Activated CD8-positive, alpha-beta memory T cell treated with anti-CD3 and anti-CD28 coated beads, Interleukin-2, amount 50 U/mL, for 1 hour (primary cell): ENCODE results near the gene PCCB.
"Not testable (repeated sequence)": the region's sequence is repeated elsewhere in the genome, so short reads cannot be mapped to it uniquely, and the experiment has no call there.

ENCODE experiments used
- DNase-seq: peaks from one replicate; pipeline ENCODE4 v3.0.0-alpha.2; 2020; ENCODE audit errors: extremely low read depth

The PCCB gene

GRCh38 chr3:136326316-136326715 lies 76.2 kb downstream of the PCCB start:
- no peak for DNase-seq

DNA sequence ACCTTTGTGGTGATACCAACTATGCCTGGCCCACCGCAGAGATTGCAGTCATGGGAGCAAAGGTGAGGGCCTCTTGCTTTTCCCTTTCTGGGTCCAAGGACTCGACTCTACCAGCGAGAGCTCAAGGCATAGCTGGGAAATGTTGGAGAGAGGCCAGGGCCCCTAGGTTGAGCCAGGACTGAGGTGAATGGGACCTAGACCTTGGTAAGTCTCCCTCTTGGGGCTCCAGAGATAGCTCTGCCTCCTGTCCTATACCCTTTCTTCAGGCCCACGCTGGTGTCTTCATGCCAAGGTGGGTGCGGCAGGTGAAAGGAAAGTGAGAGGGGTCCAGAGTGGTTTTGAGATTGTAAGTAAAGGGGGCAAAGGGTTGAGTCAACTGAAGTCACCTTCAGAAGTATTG lies 77.5 kb downstream of the PCCB start:
- no peak for DNase-seq

DNA sequence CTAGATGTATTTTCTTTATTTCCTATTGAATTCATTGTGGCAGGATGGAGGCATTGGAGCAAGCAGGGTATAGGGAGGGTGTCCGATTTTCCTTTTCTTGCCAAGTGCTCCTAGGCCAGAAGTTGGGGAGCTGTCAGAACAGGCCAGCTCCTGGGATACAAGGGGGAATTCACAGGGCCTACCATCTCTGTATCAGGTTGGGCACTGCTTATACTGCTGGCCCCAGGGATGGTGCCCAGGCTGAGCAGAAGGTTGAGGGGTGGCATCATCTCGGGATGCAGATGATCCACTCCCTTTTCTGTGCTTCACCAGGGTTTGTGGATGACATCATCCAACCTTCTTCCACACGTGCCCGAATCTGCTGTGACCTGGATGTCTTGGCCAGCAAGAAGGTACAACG lies 79.5 kb downstream of the PCCB start:
- no peak for DNase-seq

DNA sequence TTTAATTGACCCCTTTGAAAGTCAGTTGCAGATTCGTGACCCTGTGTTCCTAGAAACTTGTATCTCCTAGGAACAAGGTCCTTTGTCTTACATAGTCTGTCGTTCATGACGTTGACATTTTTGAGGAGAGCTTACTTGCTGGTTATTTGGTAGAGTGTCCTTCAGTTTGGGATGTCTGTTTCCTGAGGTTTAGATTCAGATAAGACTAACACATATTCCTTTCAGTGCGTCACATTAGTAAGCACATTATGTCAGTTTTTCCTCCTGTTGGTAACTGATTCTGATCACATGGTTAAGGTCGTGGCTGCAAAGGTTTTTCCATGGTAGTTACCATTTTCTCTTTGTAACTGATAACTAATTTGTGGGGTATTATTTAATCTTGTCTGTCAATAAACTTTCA lies 80.8 kb downstream of the PCCB start:
- no peak for DNase-seq

- DNase-seq, result no peak
Measured at GRCh38 chr3:136332302-136332701, 82.2 kb downstream of the PCCB start.

DNA sequence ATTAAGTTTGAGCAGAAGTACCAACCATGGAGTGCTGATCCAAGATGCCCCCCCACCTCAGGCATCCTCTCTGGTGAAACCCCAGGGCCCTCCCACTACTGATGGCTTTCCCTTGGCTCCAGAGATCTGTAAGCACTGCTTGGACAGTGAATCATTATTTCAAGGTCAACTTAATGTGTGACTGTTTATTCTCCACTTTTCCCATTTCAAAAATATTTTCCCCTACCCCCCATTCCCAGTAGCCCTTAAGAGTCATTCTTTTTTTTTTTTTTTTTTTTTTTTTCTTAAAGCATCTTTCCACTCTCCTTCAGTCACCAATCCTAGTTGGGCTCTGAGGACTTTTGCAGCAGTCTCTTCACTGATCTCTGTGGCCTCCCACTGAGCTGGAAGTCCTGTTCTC lies 82.6 kb downstream of the PCCB start:
- DNase-seq, result no peak

GRCh38 chr3:136334209-136334608 lies 84.1 kb downstream of the PCCB start:
- no peak for DNase-seq

DNA sequence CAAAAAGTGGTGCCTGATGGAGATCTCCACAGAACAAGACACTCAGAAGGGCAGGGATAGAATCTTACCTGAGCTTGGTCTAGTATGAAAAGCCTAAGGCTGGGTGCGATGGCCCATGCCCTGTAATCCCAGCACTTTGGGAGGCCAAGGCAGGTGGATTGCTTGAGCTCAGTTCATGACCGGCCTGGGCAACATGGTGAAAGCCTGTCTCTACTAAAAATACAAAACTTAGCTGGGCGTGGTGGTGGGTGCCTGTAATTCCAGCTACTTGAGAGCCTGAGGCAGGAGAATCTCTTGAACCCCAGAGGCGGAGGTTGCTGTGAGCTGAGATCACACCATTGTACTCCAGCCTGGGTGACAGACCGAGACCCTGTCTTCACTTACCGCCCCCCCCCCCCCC lies 84.6 kb downstream of the PCCB start:
- not testable (repeated sequence) for DNase-seq

DNA sequence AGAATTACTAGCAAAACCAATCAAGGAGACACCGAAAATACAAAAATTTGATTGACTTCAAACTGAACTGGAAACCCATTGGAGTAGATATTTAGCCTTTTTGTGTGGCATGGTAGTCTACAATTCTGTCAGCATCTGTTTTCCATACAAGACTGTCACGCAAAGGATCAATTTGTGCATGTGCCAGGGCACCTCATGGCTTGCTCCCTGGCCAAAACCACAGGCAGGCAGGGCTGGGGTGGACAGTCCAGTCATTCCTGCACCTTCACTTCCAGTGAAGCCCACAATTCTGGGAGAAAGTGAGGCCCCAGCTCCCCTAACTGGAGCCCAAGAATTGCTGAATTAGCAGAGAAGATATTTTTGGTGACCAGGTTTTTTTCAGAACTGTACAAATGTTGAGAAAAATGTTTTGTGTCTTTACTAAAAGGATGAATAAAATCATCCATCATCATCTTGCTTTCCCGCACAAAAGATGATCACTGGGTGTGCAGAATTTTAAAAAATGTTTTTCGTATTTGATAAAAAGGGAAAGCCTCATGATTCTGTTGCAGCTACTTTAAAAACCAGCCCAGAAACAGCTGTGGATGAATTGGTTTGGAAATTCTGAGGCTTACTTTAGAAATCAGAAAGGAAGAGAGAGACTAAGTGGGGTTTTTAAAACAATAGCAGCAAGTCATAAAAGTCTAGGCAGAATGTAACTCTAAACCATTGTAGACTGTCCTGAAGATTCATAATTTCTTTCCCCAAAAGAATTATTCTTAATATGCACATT lies 86.4 kb downstream of the PCCB start:
- no peak for DNase-seq

- no peak for DNase-seq
Measured at GRCh38 chr3:136343446-136343845, 93.3 kb downstream of the PCCB start.

DNA sequence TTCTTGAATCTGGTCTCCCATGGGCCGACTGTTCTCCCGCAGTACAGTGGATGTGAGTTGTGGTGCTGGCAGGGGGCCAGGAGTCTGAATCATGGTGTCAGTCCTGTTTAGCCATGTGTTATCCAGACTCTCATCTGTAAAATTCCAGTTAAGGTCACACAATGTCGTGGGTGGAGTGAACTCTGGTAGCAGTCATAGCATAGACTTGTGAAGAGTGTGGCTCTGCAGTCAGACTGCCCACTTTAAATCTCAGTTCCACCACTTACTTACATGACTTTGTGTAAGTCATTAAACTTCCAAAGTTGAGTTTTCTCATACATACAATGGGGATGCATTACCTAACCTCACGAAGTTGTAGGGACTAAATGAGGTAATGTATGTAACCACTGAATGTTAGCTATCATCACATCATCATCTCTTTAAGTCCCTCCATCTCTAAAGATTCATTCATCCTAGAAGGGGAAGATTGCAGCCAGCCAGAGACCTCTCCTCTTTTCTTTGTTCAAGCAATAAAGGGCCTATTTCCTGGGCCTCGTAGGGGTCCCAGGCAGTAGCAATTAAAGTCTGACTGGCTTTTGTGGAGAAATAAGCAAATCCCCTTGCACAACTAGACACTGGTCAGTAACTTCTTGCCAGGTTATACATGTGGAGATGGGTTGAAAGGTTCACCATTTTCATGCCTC lies 93.9 kb downstream of the PCCB start:
- no peak for DNase-seq

- no peak for DNase-seq
Measured at GRCh38 chr3:136346486-136346885, 96.3 kb downstream of the PCCB start.

DNA sequence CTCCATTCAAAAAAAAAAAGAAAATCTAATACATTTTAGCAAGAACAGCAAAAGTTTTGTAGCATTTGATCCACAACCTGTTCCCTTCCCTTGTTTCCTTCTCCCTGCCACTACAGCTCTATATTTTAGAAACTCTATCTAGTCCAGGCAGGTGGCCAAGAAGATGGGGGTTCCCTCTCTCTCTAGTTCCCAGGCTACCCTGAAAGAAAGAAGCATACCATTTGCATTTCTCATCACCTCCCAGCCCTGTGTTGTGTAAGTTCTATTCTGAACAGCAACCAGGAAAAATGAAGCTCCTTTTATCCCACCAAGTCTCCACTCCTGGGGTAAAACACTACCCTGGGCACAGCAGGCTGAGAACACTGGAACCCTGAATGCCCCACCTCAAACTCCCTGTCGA lies 100.0 kb downstream of the PCCB start:
- no peak for DNase-seq

DNA sequence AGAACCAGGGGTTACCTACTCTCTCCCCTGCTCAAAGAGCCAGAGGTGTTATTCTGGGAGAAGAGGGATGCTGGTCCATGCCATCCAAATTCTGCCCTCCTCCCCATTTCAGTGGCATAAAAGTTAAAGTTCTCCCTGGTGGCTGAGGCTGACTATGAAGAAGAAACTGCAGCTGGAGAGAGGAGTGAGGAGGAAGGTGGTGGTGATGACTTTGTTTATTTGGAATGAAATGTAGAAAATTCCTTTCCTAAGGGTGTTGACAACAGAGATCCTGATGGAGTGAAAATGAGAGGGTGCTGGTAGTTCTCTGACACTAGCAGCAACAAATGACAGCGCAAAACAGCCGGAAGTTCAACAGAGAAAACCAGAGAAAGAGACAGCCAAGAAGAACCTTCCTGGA lies 100.4 kb downstream of the PCCB start:
- DNase-seq, result no peak

DNA sequence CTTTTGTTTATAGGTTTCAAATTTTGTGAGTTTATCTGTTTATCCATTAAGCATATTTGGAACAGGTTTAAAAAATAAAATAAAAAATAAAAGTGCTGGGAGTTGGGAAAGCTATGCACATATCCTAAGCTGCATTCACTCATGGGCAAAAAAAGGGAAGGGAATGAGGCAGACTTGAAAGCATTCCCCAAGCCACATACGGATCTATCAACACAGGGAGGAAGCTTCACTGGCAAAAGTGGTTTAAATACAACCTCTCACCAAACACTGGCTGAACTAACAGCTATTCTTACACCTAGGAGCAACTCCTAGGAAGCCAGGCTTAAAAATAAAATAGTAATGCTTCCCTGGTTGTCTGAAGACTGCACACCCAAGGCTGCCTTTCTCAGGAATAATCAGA lies 101.2 kb downstream of the PCCB start:
- no peak for DNase-seq

GRCh38 chr3:136351905-136352304 lies 101.8 kb downstream of the PCCB start:
- no peak for DNase-seq

DNA sequence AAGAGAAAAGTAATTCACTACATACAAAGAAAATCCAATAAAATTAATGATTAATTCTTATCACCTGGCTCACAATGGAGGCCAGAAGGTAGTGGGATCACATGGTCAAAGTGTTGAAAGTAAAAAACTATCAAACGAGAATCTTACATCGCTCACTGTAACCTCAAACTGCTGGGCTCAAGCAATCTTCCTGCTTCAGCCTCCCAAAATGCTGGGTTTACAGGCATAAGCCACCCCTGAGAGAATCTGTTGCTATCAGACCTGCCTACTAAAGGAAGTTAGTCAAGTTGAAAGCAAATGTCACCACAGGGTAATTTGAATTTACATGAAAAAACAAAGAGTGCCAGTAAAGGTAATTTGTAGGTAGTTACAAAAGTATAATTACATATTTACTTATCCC lies 103.3 kb downstream of the PCCB start:
- DNase-seq, result no peak

GRCh38 chr3:136366289-136366688 lies 116.1 kb downstream of the PCCB start:
- no peak for DNase-seq

DNA sequence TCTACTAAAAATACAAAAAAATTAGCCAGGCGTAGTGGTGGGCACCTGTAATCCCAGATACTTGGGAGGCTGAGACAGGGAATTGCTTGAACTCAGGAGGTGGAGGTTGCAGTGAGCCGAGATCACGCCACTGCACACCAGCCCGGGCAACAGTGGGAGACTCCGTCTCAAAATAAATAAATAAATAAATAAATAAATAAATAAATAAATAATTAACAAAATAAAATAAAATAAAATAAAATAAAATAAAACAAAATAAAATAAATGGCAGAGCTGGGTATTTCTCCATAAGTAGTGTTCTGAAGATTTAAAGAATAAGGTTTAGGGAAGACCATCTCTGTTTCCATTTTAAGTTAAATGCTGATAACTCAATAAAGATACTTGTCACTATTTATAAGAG lies 125.7 kb downstream of the PCCB start:
- DNase-seq, result not testable (repeated sequence)

GRCh38 chr3:136377508-136377907 lies 127.4 kb downstream of the PCCB start:
- no peak for DNase-seq

DNA sequence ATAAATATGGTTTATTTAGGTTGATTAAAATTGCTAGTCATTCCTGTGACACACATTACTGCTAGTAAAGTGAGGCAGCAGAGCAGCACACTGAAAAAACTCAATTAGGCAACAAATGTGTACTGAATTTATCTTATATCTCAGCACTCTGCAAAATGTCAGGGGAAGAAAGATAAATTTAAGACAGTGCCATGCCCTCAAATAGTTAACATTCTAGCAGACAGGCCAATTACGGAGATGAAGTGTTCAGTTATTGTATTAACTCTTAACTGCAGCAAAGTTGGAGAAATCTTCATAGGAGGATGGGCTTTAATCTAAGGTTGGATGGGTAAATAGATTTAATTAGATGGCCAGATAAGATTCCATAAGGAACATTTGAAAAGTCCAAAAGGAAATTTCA lies 127.9 kb downstream of the PCCB start:
- DNase-seq, result no peak
